Activated CD4-positive, CD25-positive, alpha-beta regulatory T cell treated with anti-CD3 and anti-CD28 coated beads, Interleukin-2, amount 50 U/mL, for 24 hours (primary cell): Measurements from ENCODE around the gene PAGE5.

Source experiments
- ATAC-seq, 2 donors: fragments of 150-1000 bp; cut with Tn5 transposase; one replicate each; pipeline ENCODE4 v1.10.0; 2021; ENCODE audit warnings: mild to moderate bottlenecking in 1 of 2, moderate library complexity in 1 of 2

The PAGE5 gene

GRCh38 chrX:55220119-55220794, at the start of gene PAGE5:
PAGE5 (plus strand) TSS chrX:55220346; CDS start chrX:55221383, 1,037 bp downstream.
- ATAC-seq, result no peak

- no peak for ATAC-seq
Measured at GRCh38 chrX:55187281-55187680, 32.9 kb upstream of the PAGE5 start.

- ATAC-seq, result no peak
Measured at GRCh38 chrX:55196688-55197087, 23.5 kb upstream of the PAGE5 start.

- no peak for ATAC-seq
Measured at GRCh38 chrX:55201930-55202579, 18.1 kb upstream of the PAGE5 start.

GRCh38 chrX:55206162-55206941, 13.8 kb upstream of the PAGE5 start:
- ATAC-seq, result no peak

GRCh38 chrX:55210931-55211677, 9.0 kb upstream of the PAGE5 start:
- no peak for ATAC-seq

- peak; percentile 30 to 44 for ATAC-seq
Measured at GRCh38 chrX:55213381-55213780, 6.8 kb upstream of the PAGE5 start.

GRCh38 chrX:55240788-55241340, 20.7 kb downstream of the PAGE5 start:
- no peak for ATAC-seq

GRCh38 chrX:55253528-55253927, 33.4 kb downstream of the PAGE5 start:
- no peak for ATAC-seq

- no peak for ATAC-seq
Measured at GRCh38 chrX:55260806-55261205, 40.7 kb downstream of the PAGE5 start.

- no peak for ATAC-seq
Measured at GRCh38 chrX:55264816-55265215, 44.7 kb downstream of the PAGE5 start, which contains the start of gene PAGE3. PAGE3 (minus strand) TSS chrX:55264916; CDS start chrX:55263903, 1,013 bp downstream.
